ENCODE results near the gene ANGEL1.

The ANGEL1 gene

GRCh38 chr14:76763096-76764041, 49.3 kb downstream of the ANGEL1 start:
- DNase-seq = no peak

- no peak for DNase-seq
Measured at GRCh38 chr14:76762411-76763095, 50.1 kb downstream of the ANGEL1 start.

GRCh38 chr14:76761960-76762410, 50.7 kb downstream of the ANGEL1 start:
- no peak for DNase-seq

- DNase-seq = peak; percentile 53
Measured at GRCh38 chr14:76761136-76761959, 51.3 kb downstream of the ANGEL1 start, which contains the start of gene VASH1. Gene VASH1, plus strand, starts transcription at chr14:76761468. Its CDS starts 1,354 bp downstream, at chr14:76762822.

GRCh38 chr14:76760331-76761135, 52.1 kb downstream of the ANGEL1 start:
- DNase-seq = no peak

- DNase-seq = no peak
Measured at GRCh38 chr14:76759589-76759988, 53.1 kb downstream of the ANGEL1 start.

GRCh38 chr14:76756371-76756750, 56.3 kb downstream of the ANGEL1 start:
- DNase-seq = no peak

GRCh38 chr14:76755610-76756370, 56.9 kb downstream of the ANGEL1 start:
- no peak for DNase-seq

GRCh38 chr14:76754586-76754985, 58.1 kb downstream of the ANGEL1 start:
- DNase-seq = no peak

GRCh38 chr14:76753541-76754198, 59.0 kb downstream of the ANGEL1 start:
- DNase-seq = no peak

GRCh38 chr14:76752744-76753143, 59.9 kb downstream of the ANGEL1 start:
- DNase-seq = no peak

- no peak for DNase-seq
Measured at GRCh38 chr14:76742966-76743365, 69.7 kb downstream of the ANGEL1 start.

GRCh38 chr14:76742185-76742584, 70.5 kb downstream of the ANGEL1 start:
- no peak for DNase-seq

- DNase-seq = no peak
Measured at GRCh38 chr14:76741074-76741473, 71.6 kb downstream of the ANGEL1 start.

All from stimulated activated CD4-positive, alpha-beta T cell treated with anti-CD3 and anti-CD28 coated beads, Interleukin-4, amount 100 ng/mL, for 24 hours (primary cell).